Stimulated activated CD8-positive, alpha-beta memory T cell treated with anti-CD3 and anti-CD28 coated beads, Interleukin-4, amount 100 ng/mL, for 4 hours (primary cell): ENCODE results near the gene RTN4RL2.
A peak's percentile ranks its signal among the peaks of the same experiment; 100 is the strongest.
"Not testable (repeated sequence)": the region's sequence is repeated elsewhere in the genome, so short reads cannot be mapped to it uniquely, and the experiment has no call there.

ENCODE experiments used
- DNase-seq, 2 donors: peaks; one replicate each; pipeline ENCODE4 v3.0.0-alpha.2; 2020; ENCODE audit warnings: low read depth in 2 of 2, low spot score in 1 of 2

Gene RTN4RL2

DNA sequence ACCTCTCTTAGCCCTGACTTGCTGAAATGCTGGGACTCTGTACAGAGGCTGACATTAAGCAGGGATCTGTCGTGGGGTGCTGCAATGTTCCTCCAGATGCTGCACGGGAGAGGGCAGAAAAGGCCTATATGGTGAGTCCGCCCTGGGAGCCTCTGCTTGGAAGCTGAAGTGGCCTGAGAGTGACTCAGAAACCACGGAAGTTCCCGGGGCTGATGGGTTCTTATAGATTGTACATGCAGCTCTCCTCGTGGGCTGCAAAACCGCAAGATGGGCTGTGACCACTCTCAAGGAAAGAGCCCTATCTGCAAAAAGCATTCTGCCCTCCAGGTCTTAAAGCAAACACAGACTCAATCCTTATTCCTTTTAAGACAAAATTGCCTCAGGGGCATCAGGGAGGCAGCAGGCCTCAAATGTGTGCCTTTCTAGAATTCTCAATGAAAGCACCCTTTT lies 27.6 kb upstream of the RTN4RL2 start:
- no peak for DNase-seq

DNA sequence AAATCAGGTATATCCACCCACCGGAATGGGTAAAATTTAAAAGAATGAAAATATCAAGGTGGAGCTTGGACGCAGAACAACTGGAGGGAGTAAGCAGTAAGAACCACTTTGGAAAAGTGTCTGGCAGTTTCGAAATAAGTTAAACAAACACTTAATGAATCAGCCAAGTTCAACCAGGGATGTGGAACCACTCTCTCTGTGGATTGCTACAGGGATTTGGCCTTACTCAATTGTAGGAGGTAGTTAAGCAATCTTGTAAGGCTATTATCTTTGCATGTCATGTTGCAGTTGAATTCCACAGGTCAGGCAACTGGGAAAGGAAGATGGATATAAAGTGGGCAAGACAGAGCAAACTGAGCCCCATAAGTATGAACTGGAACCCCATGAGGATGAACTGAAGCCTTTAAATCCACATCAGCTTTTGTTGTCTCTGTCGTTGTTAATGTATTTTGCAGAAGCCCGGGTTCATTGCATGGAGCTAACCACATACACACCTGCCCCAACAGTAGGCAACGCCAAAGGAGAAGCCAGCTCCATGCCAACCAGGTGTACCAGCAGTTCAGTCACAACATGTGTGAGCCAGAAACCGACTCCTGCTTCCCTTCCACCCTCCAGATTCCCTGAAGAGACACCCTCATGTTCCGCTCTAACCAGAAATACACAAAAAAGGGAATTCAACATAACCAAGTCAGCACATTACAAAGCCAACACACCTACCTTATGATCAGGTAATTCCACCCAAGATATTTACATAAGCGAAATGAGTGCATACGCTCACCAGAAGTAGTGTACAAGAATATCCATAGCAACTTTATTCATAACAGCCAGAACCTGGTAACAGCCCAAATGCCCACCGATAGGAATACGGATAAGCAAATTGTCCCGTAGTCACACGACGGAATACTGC lies 25.4 kb upstream of the RTN4RL2 start:
- no peak for DNase-seq

DNA sequence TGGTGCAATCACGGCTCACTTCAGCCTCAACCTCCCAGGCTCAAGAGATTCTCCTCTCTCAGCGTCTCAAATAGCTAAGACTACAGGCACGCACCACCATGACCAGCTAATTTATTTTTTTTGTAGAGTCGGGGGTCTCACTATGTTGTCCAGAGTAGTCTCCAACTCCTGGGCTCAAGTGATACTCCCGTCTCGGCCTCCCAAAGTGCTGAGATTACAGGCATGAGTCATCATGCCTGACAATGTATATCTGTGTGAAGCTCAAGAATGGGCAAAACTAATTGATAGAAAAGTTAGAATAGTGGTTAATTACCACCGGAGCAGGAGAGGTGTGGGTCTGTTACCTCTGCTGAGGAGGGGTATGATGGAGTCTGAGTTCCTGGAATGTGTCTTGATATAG lies 24.3 kb upstream of the RTN4RL2 start:
- DNase-seq = no peak

DNA sequence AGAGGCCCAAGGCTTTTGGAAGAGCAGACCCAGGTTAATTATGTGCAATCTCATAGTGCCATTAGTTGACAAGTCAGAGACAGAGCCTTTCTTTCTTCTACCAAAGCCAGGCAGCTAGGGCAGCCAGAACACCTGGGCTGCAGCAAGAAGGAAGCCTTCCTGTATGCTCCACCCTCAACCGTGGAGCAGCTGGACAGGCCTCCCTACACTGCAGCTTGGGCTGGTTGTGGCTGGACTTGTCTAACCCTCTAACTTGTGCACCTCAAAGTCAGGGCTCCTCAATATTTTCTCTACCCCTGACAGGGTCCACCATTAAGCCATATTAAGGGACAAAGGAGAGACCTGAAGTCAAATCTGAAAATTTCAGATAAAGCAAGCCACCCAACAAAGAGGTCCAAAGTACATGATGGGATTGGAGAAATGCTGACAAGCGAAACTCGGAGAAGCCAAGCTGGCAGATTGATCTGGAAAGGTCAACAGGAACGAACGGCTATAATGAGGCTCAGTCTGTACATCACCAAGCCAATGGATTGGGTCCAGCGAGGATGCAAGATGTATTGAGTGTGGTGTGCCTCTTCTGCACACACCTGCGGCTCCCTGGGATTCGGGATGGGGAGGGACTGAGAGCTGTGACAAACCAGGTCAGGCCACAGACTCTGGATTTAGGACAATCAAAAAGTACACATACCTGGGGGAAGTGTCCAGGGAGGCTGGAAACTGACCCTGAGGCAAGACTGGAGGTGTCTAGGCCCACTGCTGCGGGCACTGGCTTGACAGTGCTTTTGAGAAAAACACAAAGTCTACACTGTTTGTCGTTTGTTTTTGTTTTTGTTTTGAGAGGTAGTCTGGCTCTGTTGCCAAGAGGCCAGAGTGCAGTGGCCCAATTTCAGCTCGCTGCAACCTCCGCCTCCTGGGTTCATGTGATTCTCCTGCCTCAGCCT lies 21.7 kb upstream of the RTN4RL2 start:
- no peak for DNase-seq

DNA sequence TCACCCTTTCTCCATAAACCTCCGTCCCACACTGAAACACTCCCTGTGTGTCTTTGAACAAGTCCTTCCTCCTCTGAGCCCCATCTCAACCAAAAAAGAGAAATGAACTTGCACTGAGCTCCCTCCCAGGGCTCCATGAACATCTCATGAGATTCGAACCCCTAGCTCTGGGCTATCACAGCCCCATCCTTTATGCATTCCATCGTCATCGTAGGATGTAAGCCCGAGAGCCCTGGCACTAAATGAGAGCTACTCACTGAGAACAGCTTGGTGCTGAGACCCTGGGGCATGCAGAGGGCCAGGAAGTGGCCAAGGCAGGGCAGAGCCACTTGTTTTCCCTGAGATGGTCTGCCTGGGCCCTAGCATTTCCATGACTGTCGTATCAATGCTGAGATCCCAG lies 20.5 kb upstream of the RTN4RL2 start:
- DNase-seq = no peak

DNA sequence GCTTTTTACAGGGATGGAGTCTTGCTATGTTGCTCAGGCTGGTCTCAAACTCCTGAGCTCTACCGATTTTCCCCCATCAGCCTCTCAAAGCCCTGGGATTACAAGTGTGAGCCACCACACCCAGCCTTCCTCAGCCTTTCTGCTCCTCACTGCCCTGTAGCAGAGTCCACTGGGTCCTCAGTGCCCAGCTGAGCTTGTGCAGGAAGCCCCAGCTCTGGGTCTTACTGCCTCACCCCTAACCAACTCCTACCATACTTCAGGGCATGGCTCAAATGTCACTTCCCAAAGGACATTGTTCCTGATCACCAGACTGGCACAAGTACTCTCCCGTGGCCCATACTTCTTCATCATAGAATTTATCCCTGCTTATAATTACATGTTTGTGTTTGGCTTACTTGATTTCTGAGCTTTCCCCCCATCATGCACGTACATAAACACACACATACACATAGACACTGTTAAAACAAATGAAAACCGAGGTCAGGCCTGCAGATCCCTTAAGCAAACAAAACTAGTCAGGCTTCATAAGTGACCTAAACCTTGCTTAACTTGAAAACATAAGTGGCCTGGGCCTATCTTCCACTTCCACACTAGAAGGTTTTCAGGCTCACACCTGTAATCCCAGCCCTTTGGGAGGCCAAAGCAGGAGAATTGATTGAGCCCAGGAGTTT lies 19.4 kb upstream of the RTN4RL2 start:
- DNase-seq = no peak

DNA sequence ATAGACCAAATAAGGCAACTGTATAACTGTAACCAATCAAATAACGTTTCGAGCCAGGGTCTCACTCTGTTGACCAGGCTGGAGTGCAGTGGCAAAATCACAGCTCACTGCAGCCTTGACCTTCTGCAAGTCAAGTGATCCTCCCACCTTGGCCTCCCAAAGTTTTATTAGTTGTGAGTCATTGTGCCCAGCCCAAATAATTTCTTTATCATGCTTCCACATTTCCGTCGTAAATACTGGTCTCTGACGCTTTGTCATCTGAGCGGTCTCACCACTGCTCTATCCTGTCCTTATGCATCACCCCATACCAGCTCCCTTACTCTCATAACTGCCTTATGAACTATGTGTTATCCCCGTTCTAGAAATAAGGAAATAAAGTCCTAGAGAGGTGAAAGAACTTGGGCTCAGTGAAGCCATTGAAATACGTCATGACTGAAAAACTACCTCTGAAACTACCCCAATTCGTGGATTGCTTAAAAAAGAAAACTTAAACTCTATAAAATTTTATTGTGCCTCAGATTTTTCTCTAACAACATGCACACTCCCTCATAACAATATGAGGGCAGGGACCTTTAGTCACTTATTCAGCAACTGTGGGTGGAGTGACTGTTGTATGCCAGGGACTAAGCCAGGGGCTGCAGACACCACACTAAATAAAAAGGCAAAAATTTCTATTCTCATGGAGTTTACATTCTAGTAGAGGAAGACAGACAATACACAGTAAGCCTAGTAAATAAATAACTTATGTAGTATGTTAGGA lies 15.8 kb upstream of the RTN4RL2 start:
- DNase-seq = no peak

DNA sequence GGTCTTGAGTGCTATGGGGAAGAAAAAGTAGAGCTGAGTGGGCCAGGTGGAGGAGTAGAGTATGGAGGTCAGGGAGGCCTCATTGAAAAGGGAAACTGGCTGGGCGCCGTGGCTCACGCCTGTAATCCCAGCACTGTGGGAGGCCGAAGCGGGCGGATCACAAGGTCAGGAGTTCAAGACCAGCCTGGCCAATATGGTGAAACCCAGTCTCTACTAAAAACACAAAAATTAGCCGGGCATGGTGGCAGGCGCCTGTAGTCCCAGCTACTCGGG lies 15.3 kb upstream of the RTN4RL2 start:
- DNase-seq = not testable (repeated sequence)

DNA sequence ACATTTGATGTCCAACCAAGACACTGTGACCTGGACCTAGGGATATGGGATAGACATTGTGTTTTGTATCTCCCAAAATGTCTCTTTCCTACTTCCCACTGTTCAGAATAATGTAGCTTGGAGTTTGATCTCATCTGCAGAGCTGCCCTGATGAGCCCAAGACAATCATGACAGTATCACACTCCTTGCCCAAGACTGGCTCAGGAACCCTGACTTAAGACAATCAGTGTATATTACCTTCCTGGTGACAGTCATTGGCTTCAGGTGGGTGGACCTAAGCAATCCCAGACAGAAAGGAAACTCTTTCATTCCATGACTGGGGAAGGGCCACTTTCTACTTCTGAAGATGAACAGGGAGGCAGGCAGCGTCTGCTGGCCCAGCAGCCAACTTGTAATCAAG lies 14.3 kb upstream of the RTN4RL2 start:
- no peak for DNase-seq

DNA sequence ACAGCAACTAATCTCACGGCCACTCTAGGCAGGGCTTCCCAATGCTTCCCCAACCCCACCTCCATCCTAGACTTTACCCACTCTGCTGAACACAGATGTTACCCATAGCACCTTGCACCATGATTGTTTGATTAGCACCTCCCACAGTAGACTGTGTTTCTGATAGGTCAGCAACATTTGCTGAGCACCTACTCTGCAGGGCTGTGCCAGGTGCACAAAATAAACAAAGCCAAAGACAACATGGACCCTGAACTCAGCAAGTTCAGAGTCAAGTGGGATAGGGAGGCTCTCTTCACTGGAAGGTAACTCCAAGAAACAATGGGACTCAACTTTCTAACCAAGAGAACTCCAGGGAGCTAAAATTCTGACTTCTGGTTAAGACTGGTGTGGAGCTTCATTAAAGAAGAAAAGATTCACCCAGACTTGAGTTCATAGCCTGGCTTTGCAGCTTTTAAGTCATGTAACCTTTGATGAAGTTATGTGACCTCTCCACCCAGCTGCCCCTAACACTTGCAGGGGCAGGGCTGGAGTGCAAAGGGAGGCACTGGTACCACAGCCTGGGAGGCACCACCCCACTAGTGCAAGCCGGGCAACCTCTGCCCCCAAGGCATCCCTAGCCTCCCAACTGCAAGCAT lies 6.7 kb upstream of the RTN4RL2 start:
- no peak for DNase-seq

DNA sequence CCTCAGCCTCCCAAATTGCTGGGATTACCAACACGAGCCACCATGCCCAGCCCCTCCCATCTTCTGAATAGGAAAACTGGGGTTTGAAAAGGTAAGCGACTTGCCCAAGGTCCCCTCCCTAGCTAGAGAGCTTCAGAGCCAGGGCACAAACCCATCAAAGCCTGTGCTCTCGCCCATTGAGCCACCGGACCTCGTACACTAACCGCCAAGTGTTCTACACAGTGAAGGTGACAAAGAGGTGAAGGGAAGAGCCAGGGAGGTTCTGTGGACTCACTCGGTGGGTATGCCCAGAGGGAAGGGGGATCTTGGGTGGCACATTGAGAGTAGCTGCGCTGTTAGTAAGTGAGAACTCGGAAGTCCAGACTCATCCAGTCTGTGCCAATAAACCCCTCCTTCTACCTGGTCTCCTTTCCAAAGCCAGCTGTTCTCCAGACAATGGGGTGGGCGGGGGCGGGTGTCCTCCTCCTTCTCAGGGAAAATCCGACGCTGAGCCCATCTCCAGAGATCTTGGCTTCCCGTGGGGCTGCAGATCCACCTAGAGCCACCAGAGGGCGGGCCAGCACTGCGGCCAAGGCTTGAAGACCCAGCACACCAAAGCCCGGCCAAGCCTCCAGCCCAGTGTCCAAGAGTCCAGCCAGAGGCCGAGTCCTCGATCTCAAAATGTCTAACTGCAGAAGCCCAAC lies 3.2 kb upstream of the RTN4RL2 start:
- DNase-seq = peak; percentile 44 to 46

DNA sequence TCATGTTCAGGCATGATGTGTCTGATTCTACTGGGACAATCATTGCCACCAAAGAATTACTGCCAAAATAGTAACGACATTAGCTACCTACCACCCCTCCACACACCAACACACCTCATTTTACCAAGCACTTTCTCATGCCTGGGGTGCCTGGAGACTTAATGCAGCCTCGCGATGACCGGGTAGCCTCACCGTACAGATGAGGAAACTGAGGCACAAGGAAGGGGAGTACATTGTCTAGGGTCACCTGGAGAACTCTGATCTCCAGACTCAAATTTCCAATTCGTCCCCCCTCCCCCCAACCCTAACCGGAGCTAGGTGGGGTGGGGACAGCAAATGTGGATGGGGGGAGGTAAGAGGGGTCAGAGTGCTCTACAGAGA lies 2.7 kb upstream of the RTN4RL2 start:
- no peak for DNase-seq

DNA sequence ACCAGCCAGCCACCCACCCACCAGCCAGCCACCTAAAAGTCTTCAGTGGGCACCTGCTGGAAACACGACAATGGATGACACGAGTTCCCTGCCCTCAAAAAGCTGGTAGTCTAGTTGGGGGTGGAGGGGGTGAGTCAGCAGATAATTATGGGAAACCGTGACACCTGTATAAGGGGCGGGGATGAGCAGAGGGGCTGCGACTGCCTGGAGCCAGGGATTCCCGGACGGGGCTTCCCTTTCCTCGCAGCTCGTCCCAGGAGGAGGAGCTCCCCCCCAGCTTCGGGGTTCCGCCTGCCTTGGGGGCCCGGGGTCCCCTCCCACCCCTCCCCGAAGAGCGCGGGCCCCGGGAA lies 2.3 kb upstream of the RTN4RL2 start:
- DNase-seq = peak in 1 of 2 donors; percentile 32

DNA sequence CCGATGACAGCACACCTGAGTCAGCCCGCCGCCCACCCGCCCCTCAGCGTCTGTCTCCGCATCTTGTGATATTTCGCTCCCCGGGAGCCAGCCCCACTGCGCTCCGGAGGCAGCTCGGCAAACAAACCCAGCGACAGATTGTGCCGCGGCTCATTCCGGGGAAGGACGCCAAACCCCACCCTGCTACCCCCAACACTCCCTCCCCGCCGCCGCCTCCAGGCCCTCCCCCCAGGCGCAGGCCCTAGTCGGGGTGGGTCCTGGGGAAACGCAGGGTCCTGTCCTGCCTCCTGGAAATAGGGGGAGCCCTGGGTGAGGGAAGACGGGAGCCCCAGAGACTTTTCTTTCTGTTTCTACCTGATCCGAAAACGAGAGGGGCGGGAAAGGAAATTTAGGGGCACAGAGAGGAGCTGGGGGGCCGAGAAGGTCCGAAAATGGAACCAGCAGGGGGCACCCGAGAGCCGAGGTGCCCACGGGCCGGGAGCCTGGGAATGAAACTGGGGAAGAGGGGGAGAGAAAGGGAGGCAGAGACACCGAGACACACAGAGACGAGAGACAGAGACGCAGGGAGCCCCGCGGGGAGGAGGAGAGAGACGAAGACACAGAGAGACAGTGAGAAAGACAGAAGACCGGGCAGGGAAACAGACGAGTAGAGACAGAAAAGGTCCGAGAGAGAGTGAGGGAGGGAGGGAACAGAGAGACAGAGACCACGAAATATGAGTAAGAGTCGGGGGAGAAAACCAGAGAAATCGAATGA lies 1.7 kb upstream of the RTN4RL2 start:
- DNase-seq = peak; percentile 54 to 60

DNA sequence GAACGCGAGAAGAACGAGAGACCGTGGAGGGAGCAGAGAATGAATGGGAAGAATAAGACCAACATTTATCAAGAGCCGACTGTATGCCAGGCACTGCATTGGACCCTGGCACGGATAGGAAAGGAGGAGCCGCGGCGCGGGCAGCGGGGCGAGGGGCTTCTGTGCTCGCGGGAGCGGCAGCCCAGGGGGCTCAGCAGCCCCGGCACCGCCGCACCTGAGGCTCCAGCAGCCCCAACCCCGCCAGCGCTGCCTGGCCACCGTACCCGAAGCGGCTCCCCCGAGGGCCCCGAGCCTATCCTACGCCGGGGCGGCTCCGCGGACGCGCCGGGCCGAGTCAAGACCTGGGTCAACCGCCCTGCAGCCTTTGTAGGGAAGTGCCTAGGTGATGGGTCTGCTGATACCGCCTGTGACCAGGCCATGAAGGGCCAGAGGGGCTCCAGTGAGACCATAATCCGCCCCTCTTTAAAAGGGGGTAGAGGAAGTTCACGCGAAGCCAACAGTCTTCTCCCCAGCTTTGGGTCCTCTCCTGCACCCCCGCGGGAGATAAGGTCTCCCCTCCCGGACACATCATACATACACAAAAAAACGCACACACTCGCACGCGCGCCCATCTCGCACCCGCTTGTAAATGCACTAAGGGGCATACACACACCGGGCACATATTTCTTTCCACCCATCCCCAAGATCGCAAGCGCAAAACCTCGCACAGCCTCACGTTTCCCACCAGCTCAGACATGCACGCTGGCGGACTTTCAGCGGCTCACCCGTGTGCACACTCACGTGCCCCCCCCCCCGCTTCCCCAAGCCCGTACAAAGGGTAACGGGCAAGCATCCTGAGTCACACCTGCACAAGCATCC lies 935 bp upstream of the RTN4RL2 start:
- no peak for DNase-seq

DNA sequence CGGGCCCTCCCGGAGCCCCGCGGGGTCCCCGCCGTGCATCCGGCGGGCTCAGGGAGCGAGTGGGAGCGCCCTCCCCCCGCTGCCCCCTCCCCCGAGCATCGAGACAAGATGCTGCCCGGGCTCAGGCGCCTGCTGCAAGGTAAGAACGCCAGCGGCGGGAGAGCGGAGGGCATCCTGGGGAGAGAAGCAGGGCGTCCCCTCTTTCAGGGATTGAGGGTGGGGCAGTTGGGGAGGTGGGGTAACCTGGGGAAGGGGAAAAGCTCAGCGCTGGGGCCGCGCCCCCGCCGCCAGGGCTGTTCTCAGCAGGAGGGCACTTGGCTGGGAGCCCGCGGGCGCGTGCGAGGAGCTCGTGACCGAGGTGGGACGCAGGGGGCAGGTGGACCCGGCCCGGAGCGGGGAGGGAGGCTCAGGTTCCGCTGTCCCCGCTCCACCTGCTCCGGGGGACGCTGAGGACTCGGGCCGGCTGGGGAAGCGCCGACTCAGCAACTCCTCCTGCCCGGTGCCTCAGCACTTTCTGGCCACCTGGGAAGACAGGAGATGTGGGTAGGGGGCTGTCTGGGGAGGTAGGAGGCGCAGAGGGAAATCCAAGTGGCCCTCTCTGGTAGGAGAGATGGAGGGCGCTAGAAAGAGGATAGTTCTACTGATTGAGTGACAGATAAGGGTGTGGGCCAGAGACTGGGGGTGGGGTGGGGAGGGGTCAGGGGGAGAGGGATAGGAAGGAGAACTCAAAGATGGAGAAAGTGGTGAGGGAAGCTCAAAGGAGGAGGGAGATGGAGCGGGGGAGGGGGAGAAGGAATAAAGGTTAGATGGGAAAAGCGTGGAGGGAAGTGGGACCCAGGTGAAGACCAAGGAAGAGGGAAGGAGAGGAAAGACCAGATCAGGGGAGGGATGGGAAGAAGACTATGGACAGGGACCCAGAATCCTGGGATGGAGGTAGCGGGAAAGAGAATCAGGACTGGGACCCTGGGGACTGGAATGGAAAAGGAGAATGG lies 726 bp downstream of the RTN4RL2 start:
- DNase-seq = no peak

DNA sequence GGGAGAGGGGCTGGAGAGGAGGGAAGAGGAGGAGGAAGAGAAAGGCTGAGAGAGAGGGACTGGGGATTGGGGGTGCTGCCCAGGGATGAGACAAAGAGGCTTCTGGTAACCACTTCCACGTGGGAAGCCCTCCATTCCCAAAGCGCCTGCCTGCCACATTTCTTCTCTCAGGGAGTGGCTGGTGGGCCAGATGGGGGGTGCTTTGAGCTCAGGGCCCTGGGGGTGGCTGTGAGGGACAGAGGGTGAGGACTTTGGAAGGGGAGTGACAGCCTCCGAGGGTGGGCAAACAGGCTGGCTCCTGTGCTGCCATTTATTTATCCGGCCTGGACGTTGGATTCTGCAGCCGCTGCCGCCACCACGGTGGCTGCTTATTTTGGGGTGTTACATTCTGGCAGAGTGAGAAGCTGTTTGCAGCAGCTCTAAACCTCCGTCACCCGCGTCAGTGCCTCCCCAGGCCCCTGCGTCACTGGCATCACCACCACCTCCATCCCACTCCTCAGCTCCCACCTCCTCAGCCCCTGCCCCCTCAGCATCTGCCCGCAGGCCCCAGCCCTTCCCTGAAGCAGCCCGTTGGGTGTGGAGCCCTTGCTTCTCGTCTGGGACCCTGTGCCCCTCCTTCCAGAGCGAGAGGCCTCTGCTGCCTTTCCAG lies 1.6 kb downstream of the RTN4RL2 start:
- DNase-seq = no peak
